HG02571 (cell line): ENCODE measurements around the gene NRK.
"Not testable (repeated sequence)": the region's sequence is repeated elsewhere in the genome, so short reads cannot be mapped to it uniquely, and the experiment has no call there.

Source experiments
- ATAC-seq: cut with Tn5 transposase; IDR thresholded peaks from one replicate; pipeline ENCODE4 v1.9.1; 2021; ENCODE audit warnings: mild to moderate bottlenecking, moderate library complexity; ENCODE audit not compliant: unreplicated experiment

The NRK gene

GRCh38 chrX:105876658-105877057 is 54.3 kb downstream of the NRK start:
- ATAC-seq = no peak

- no peak for ATAC-seq
Observed at GRCh38 chrX:105880491-105880890, 58.2 kb downstream of the NRK start.

- ATAC-seq = no peak
Observed at GRCh38 chrX:105882581-105883275, 60.4 kb downstream of the NRK start.

GRCh38 chrX:105894721-105895120 is 72.4 kb downstream of the NRK start:
- ATAC-seq = no peak

- ATAC-seq = no peak
Observed at GRCh38 chrX:105909576-105909975, 87.2 kb downstream of the NRK start.

GRCh38 chrX:105910563-105911105 is 88.3 kb downstream of the NRK start:
- ATAC-seq = no peak

GRCh38 chrX:105945266-105945665 is 122.9 kb downstream of the NRK start:
- ATAC-seq = no peak

GRCh38 chrX:105969487-105969886 is 147.1 kb downstream of the NRK start:
- ATAC-seq = no peak

- ATAC-seq = no peak
Observed at GRCh38 chrX:105972690-105973386, 150.5 kb downstream of the NRK start.

- ATAC-seq = no peak
Observed at GRCh38 chrX:105973387-105973739, 151.0 kb downstream of the NRK start.

GRCh38 chrX:105975382-105975781 is 153.0 kb downstream of the NRK start:
- ATAC-seq = no peak

GRCh38 chrX:105981772-105982485 is 159.6 kb downstream of the NRK start:
- no peak for ATAC-seq

- not testable (repeated sequence) for ATAC-seq
Observed at GRCh38 chrX:105988487-105988886, 166.1 kb downstream of the NRK start.

- ATAC-seq = no peak
Observed at GRCh38 chrX:105999294-105999693, 177.0 kb downstream of the NRK start.

- ATAC-seq = no peak
Observed at GRCh38 chrX:106000203-106000602, 177.9 kb downstream of the NRK start.

GRCh38 chrX:106000609-106001008 is 178.3 kb downstream of the NRK start:
- not testable (repeated sequence) for ATAC-seq

- ATAC-seq = no peak
Observed at GRCh38 chrX:106005684-106006083, 183.3 kb downstream of the NRK start.

- ATAC-seq = no peak
Observed at GRCh38 chrX:106007815-106008214, 185.5 kb downstream of the NRK start.
